SK-N-MC (cell line): ENCODE measurements around the gene TMA7.

ENCODE experiments used
- EZH2 ChIP-seq: fragments of 200-600 bp; sonication (generic); IDR thresholded peaks from one replicate; pipeline ENCODE4 v1.6.1; 2017; ENCODE audit warnings: antibody characterized with exemption
- POLR2AphosphoS5 ChIP-seq: IDR thresholded peaks from 2 replicates; pipeline ENCODE4 v1.6.1; 2012; ENCODE audit warnings: mild to moderate bottlenecking, low read depth, low read length, borderline replicate concordance

- TF ChIP-seq POLR2AphosphoS5, result no peak
- TF ChIP-seq EZH2, result no peak
Observed at GRCh38 chr3:48446043-48446424, 6.0 kb downstream of the TMA7 start.
